Measurements from ENCODE around the gene C11orf42.

C11orf42 gene

DNA sequence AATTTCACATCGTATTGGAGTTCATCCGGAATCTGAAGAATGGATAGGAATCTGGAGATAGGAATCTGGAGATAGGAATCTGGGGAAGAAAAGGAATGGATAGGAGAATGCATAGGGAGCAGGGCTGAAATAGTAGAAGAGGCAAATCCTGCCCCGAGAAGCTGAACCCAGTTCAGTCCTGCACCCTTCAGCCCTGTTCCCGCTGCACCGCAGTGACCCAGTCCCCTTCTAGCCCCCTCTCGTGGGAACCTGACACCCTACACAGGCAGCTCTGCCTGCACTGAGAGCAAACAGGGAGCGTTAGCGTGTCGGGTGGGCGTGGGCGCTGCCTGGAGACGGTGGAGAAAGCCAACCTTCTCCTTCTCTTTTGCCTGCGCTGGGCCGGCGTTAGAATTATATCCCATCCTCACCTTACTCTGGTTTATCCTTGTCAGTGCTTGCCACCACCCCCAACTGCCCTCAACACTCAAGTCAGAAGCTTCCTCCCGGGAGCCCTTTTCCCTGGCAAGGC is 53.3 kb downstream of the C11orf42 start:
- DNase-seq (ENCODE audit: low read depth) = no peak

DNA sequence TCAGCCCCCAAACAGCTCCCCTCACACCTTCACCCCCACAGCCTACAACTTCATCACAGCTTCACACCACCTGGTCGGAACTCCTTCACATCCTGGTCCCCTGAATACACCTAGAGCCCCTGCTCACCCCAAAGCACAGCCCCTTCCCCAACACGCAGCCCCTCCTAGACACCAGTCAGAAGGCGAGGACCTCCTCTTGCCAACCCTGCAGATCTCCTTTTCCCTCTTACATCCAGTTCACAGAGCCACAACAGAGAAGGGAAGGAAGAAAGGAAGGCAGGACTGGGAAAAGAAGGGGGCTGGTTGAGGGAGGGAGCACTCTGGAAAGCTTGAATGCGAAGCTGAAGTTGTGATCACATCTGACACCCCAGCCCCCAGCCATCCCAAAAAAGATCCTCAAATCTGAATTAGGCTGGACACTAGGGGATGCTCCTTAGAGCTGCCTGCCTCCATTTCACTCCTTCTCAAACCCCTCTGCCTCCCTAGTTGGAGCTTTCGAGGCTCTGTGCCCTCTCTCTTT is 54.9 kb downstream of the C11orf42 start:
- no peak for DNase-seq (ENCODE audit: low read depth)

All from GM04503 (cell line).